ENCODE results near the gene TMEM171.

The TMEM171 gene

GRCh38 chr5:73151766-73152410 is 31.5 kb downstream of the TMEM171 start:
- in situ Hi-C loops (cut with MboI; ENCODE audit: low sequenced_read_pairs), result no loop called here

DNA sequence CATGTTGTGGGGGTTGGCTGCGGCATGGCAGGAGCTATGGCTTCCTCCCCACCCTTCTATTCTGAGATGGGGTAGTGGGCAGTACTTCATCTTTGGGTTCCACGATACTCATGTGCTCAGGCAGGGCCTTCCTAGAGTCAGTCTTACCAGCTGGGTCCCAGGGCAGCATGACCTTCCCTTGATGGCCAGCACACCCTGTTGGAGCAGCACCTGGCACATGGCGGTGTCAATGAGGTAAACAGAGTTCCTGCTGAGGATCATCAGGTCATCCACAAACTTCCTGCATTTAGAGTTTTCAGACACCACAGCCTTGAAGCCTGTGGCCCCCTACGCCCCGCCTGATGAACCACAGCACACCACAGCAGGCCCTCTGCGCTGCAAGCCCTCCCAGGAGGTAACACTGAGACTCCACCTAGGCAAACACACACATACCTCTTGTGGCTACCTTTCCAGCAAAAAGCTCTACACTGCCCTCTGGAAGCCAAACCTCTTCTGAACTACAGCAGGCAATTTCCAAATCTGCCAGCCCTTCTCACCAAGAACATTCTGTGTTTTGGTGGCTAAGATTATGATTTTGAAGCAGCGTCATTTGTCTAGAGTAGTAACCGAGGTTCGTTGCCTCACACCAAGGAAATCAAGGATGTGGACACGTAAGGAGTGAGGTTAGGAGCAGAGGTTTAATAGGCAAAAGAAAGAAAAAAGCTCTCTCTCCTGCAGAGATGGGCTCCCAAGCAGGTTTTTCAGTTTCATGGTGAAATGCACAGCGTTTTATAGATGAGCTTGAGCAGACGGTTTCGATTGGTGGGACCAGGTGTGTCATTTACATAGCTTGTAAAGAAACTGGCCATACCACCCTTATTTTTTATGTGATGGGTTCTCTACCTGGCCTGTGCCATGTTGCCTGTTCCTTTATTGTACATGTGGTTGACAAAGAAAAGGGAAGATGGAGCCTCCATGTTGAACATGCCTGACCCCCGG is 32.3 kb downstream of the TMEM171 start:
- in situ Hi-C loops (cut with MboI; ENCODE audit: low sequenced_read_pairs), result no loop called here

GRCh38 chr5:73153513-73153912 is 33.1 kb downstream of the TMEM171 start:
- in situ Hi-C loops (cut with MboI; ENCODE audit: low sequenced_read_pairs), result no loop called here

DNA sequence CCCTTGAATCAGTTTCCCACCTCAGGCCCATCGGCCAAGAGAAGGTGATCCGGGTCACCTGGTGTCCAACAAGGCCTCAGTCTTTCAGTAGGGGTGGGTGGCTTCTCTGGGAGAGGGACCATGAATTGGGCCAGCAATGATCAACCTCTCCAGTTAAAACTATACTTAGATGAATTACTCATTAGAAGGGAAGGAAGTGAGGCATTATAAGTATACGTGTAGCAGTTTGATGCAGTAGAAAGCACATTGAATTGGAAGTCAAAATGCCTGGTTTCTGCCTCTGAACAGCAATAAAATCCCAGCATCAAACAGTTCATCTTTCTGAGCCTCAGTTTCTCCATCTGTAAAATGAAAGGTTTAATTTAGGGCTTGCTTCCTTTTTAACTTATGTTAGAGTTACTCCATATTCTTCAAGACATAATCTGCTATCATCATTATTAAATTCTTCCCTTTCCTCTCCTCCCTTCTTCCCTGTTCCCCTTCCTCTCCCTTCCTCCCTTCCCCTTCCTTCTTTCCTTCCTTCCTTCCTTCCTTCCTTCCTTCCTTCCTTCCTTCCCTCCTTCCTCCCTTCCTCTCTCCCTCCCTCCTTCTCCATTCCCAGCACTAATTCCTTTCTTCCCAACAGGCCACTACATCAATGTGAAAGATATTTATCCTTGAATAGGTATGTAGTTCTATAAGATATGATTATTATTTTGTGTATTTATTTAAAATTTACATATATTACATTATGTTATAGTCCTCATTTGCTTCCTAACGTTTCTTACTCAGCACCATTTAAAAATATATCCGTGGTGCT is 34.0 kb downstream of the TMEM171 start:
- in situ Hi-C loops (cut with MboI; ENCODE audit: low sequenced_read_pairs), result no loop called here

DNA sequence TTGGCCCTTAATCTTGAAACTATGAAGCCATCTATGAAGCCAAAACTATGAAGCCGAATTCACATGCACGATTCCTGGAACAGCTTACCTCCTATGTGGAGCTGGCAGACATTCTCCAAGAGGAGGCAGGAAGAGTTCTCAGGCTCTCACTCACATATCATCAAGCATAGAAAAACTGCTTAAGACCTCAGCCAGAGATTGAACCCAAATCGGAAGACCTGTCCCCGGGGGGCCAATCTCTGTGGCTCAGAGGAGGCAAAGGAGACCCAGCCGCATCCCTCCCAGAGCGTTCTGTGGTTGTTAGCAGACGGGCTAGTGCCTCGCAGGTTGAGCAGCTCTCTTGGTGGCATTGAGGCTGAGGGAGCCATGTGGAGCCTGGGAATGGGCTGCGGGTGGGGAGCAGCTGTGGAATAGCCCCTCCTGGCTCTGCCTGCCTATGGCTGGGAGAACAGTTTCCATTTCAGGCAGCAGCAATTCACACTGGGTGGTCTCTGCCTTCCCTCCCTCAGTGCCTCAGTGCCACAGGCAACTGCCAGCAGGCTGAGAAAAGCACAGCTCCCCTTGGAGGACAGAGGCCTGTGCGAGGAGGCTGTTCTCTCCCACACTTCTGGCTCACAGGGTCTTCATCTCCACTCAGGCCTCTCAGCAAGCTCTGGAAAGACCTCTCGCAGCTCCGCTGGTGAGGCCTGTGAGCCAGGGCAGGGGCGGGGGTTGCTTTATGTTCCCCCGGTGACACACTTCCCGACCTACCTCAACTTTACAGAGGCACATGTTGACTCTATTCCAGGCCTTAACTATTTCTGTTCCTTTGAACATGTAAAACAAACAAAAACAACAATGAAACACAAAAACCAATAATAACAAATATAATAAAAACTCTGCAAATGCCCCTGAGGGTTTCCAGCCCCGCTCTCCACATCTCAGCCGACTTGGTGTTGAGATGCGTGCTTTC is 35.2 kb downstream of the TMEM171 start:
- in situ Hi-C loops (cut with MboI; ENCODE audit: low sequenced_read_pairs), result no loop called here

DNA sequence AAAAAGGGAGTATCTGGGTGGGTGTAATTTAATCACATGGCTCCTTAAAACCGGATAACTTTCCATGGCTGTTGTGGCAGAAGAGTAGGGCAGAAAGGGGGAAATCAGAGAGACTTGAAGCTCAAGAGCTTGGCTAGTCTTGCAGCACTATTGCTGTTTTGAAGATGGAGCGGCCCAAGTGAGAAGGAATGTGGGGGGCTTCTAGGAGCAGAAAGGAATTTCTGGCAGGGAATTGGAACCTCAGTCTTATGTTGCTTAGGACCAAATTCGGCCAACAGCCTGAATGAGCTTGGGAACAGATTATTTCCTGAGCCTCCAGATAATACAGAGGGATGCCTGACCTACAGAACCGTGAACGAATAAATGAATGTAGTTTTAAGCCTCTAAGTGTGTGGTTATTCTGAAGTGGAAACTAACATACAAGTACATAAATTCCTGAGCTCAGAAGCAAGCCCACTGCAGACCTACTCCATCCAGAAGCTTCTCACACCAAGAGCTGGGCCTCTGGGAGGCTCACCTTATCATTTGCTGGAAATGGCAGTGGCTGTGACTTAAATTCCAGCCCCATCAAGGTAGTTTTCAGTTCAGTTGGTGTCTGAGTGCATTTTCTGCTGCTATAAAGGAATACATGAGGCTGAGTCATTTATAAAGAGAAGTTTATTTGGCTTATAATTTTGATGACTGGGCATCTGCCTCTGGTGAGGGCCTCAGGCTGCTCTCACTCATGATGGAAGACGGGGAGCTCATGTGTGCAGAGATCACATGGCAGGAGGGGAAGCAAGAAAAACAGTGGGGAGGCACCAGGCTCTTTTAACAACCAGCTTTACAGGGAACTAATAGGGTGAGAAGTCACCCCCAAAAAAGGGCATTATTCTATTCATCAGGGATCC is 37.3 kb downstream of the TMEM171 start:
- in situ Hi-C loops (cut with MboI; ENCODE audit: low sequenced_read_pairs), result no loop called here

GRCh38 chr5:73158313-73158712 is 37.9 kb downstream of the TMEM171 start:
- in situ Hi-C loops (cut with MboI; ENCODE audit: low sequenced_read_pairs), result no loop called here

GRCh38 chr5:73160239-73160671 is 39.9 kb downstream of the TMEM171 start:
- in situ Hi-C loops (cut with MboI; ENCODE audit: low sequenced_read_pairs), result no loop called here

DNA sequence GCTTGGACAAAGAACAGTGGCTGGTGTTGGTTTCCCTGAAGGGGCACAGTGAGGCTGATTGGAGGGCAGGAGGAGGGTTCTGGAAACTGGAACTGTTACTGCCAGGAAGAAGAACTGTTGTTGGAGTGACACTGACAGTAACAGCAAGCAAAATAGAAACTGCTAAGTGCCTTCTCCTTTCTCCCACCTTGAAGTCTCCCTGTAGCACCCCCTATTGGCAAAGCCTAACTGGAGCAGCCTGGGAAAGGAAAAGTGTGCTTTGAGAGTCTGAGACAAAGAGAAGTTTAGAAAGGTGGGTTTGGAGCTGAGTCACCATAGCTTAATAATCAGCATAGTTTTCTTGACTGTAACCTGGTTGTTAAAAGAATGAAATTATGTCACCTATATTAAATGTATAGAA is 50.1 kb downstream of the TMEM171 start:
- in situ Hi-C loops (cut with MboI; ENCODE audit: low sequenced_read_pairs), result no loop called here

DNA sequence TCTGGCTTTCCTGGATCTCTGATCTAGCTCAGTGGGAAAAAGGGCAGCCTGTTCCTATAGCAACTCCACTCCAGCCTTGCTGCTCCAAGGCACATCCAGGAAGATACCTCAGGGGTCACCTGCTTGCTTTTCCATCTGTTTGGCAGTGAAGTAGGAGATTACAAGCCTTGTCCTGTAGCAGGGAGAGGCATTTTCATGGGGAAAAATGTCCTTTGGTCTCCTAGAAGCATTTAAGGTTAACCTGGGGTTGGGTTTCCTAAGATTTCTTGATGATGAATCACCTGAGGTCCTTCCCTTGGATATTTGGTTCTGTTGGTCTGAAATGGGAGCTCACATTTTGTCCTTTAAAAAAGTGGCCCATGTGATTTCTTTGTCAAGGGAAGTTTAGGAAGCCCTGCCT is 51.1 kb downstream of the TMEM171 start:
- in situ Hi-C loops (cut with MboI; ENCODE audit: low sequenced_read_pairs), result no loop called here

GRCh38 chr5:73172951-73173350 is 52.6 kb downstream of the TMEM171 start, which contains the start of gene TMEM174:
TSS of gene TMEM174 (plus strand) at chr5:73173193. CDS start at chr5:73173244, 51 bp downstream.
- in situ Hi-C loops (cut with MboI; ENCODE audit: low sequenced_read_pairs), result no loop called here

- in situ Hi-C loops (cut with MboI; ENCODE audit: low sequenced_read_pairs), result no loop called here
Observed at GRCh38 chr5:73174100-73174815, 53.9 kb downstream of the TMEM171 start.

DNA sequence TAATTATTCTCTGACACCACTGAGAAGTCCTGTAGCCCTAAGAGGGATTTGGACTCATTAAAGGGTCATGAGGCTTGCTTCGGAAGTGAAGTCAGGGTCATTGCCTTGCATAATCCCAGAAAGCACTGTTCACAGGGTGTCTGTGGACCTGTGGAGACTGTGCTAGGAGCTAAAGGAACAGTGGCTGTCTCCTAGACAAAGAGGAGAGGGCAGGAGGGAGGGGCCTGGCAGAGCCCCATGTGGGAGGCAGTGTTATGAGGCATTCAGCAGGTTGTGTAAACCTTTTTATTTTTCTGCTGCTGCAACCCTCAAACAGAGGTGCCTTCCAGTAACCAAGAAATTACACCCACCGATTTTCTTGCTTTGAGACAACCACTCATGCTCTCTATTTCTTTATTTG is 55.9 kb downstream of the TMEM171 start:
- in situ Hi-C loops (cut with MboI; ENCODE audit: low sequenced_read_pairs), result no loop called here

- in situ Hi-C loops (cut with MboI; ENCODE audit: low sequenced_read_pairs), result no loop called here
Observed at GRCh38 chr5:73178265-73178664, 57.9 kb downstream of the TMEM171 start.

- in situ Hi-C loops (cut with MboI; ENCODE audit: low sequenced_read_pairs), result no loop called here
Observed at GRCh38 chr5:73179730-73180129, 59.4 kb downstream of the TMEM171 start.

DNA sequence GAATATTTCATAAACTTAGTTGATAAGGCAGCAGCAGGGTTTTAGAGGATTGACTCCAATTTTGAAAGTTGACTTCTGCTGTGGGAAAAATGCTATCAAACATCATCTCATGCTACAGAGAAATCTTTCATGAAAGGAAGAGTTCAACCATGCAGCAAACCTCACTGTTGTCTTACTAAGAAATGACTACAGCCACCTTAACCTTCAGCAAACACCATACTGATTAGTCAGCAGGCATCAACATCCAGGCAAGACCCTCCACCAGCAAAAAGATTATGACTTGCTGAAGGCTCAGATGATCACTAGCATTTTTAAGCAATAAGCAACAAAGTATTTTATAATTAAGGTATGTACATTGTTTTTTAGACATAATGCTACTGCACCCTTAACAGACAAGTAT is 60.2 kb downstream of the TMEM171 start:
- in situ Hi-C loops (cut with MboI; ENCODE audit: low sequenced_read_pairs), result no loop called here
